EH (cell line): Measurements from ENCODE around the gene ASIP.
"Not testable (repeated sequence)": the region's sequence is repeated elsewhere in the genome, so short reads cannot be mapped to it uniquely, and the experiment has no call there.

Source experiments
- DNase-seq: peaks from one replicate; pipeline ENCODE4 v3.0.0-alpha.2; 2015; ENCODE audit warnings: low read depth

ASIP gene

GRCh38 chr20:34242879-34243278, 1.7 kb downstream of the ASIP start:
- DNase-seq = no peak

DNA sequence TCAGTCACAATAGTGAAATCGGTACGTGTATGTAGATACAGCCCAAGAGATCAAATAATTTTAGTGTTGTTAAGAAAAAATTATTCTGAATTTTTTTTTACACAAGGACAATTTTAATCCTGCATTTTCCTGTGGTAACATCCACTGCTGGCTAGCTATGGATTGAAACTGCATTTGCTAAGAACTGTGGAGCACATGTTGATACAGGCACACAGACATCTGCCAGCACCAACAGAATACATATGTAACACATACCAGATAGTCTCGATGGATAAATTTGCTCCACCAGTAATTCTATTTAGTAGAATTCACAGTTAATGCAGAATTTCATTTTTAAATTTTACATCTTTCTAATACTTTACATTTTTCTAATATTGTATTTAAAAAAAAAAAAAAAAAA, 2.2 kb downstream of the ASIP start:
- no peak for DNase-seq

GRCh38 chr20:34246126-34246626, 5.0 kb downstream of the ASIP start:
- DNase-seq = peak; percentile 45

DNA sequence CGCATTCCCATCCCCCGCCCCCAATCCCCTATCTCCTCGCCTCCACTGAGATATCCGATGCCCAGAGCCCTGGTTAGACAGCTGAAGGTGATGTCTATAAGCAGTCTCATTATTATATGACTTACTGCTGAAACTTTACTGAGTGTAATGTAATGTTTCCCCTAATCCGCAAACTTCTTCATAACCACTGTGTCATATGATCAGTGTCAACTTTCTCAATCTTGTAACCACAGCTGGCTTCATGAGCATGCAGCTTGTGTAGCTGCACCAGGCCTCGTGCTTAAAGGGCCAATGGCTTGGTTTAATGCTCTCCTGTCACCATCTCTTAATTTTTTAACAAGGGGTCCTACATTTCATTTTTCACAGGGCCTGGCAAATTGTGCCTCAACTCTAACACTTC, 8.1 kb downstream of the ASIP start:
- no peak for DNase-seq

- no peak for DNase-seq
Observed at GRCh38 chr20:34250005-34250404, 8.8 kb downstream of the ASIP start.

GRCh38 chr20:34251619-34252018, 10.4 kb downstream of the ASIP start:
- no peak for DNase-seq

DNA sequence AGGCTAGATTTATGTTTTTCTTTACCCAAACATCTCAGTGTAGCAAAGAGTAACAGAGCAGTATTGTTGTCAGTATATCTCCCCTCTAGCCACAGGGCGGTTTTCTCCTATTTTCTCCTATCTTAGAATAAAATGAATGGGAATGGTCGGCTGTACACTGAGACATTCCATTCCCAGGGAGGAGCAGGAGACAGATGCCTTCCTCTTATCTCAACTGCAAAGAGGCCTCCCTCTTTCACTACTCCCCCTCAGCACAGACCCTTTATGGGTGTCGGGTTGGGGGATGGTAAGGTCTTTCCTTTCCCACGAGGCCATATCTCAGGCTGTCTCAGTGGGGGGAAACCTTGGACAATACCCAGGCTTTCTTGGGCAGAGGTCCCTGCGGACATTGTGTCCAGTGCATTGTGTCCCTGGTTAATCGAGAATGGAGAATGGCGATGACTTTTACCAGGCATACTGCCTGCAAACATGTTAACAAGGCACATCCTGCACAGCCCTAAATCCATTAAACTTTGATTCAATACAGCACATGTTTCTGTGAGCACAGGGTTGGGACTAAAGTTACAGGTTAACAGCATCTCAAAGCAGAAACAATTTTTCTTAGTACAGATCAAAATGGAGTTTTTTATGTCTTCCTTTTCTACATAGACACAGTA, 11.3 kb downstream of the ASIP start:
- DNase-seq = not testable (repeated sequence)

DNA sequence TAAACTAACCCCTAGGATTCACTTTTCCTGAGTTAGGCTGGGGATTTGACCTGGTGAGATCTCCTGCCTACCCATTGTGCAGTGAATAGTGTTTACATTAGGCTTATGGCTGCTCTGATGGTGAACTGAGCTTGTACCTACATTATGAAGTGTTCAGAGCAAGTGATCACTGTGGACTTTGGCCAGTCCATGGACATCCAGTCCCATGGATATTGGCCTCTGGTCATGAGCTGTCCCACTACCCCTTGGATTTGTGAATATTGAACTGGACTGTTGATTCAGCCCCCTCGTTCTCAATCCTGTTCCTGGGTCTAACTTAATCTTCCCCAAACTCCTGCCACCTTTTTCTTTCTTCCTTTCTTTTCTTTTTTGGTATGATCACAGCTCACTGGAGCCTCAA, 13.8 kb downstream of the ASIP start:
- no peak for DNase-seq

GRCh38 chr20:34256629-34257124, 15.5 kb downstream of the ASIP start:
- DNase-seq = no peak

DNA sequence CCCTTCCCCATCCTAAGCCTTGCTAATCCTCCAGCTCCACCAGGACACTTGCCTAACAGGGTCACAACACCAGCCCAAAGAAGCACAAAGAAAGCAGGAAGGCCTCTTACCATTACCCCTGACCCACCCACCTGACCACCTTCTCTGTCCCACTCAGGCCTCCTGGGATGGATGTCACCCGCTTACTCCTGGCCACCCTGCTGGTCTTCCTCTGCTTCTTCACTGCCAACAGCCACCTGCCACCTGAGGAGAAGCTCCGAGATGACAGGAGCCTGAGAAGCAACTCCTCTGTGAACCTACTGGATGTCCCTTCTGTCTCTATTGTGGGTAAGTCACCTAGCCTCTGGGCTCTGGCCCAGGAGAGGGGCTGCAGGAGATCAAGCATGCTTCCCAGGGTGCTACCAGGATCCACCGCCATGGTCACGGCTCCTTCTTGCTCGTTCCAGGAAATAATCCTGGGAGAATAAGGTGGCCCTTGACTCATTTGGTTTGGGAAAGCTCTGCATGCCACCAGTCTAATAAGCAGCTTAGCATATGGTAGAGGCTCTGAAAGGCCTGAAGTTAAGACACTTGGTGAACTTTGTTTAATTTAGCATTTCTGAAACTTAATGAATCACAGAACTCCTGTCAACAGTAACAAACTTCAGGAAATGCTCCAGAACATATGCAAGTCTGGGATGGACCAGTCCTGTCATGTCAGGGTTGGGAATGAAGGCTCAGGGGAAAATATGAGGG, 19.2 kb downstream of the ASIP start:
- DNase-seq = no peak

- peak; percentile 58 for DNase-seq
Observed at GRCh38 chr20:34262488-34263288, 21.5 kb downstream of the ASIP start.

DNA sequence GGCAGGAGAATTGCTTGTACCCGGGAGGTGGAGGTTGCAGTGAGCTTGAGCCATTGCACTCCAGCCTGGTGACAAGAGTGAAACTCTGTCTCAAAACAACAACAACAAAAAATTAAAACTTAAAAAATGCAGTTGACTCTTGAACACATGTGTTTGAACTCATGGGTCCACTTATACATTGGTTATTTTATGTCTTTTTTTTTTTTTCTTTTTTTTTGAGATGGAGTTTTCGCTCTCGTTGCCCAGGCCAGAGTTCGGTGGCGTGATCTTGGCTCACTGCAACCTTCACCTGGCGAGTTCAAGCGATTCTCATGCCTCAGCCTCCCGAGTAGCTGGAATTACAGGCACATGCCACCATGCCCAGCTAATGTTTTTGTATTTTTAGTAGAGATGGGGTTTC, 22.2 kb downstream of the ASIP start:
- DNase-seq = not testable (repeated sequence)

DNA sequence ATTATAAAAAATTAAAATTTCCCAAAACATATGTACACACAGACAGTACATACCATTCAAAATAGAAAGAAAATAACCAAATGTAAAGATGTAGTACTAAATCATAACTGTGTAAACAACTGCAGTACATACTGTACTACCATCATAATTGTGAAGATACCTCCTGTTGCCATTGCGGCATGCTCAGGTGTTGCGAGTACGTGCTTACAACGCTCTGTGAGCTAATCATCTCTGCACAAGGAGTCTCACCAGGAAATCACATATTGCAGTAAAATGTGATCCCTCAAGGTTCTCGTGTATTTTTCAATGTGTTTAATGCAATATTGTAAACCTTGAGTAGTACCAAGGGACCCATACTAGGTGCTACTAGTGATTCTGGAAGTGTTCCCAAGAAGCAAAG, 22.9 kb downstream of the ASIP start:
- no peak for DNase-seq

GRCh38 chr20:34268145-34268544, 26.9 kb downstream of the ASIP start:
- DNase-seq = no peak

DNA sequence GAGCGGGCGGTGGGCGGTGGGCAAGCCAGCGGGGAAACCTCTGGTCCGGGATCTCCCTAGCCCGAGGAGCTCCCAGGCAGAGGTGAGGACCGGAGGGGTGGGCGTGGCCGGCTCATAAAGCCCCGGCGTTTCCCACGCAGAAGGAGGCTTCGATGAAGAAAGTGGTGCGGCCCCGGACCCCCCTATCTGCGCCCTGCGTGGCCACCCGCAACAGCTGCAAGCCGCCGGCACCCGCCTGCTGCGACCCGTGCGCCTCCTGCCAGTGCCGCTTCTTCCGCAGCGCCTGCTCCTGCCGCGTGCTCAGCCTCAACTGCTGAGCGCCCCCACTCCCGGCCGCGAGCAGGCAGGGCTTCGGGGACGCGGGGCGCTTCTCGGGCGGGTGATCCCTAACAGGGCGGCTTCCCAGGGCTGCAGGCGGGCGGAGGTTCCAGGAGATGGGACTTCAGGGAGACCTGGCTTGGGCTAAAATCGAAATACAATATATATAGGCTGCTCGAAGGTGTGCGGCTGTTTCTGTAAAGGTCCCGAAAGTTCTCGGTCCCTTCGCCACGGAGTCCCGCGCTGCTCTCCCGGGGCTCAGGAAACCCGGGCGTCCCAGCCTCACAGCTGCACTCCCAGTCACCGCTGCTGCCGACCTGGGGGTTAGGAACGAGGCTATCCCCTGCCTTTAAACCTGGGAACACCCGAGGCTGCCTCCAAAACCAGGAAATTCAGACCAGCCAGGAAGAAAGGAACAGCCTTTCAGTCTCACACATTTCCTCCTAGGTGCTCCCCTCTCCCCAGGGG, 27.8 kb downstream of the ASIP start:
- peak; percentile 38 for DNase-seq

DNA sequence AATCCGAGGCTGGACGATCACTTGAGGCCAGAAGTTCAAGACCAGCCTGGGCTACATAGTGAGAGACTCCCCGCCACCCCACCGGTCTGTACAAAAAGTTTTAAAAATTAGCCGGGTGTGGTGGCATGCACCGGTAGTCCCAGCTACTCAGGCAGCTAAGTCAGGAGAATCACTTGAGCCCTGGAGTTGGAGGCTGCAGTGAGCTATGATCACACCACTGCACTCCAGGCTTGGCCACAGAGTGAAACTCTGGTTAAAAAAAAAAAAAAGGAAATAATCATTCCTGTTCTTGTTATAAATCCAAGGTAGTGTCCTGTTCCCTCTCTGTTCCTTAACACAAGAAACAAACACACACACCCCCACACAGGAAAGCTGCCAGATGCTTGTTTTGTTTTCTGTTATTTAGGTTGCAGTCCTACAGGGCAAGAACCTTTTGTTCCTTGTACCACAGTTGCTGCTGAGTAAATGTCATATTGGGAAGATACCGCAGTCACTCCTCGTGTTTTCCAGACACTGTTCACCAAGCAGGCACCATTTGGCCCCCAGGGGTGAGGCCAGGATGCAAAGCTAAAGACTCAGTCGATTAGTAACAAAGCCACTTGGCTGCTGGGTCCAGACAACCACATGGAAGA, 28.9 kb downstream of the ASIP start:
- no peak for DNase-seq

DNA sequence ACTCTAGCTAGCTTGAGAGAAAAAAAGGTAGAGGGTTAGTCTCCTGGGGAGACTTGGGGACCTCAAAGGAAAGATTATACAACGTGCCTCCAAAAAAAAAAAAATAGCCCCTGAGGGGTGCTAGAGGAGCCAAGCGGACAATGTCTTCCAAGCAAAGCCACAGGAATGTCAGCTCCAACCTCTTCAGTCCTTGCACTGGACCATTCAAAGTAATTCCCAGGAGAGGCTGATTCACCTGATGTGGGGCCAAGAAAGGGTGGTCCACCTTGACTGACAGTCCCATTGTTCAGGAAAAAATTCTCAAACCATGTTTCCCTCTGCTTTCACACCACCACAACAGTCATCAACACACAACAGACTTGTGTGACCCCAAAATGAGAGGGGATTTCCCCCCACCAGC, 30.7 kb downstream of the ASIP start:
- peak; percentile 79 for DNase-seq

GRCh38 chr20:34274694-34275093, 33.5 kb downstream of the ASIP start:
- DNase-seq = no peak

GRCh38 chr20:34281177-34281576, 40.0 kb downstream of the ASIP start:
- no peak for DNase-seq

- no peak for DNase-seq
Observed at GRCh38 chr20:34282041-34282440, 40.8 kb downstream of the ASIP start.

- no peak for DNase-seq
Observed at GRCh38 chr20:34283844-34284243, 42.6 kb downstream of the ASIP start.
